Nephron (organoid): ENCODE results near the gene GH2.

Source experiments
- H3K27ac Mint-ChIP-seq, 3 experiments: 2 replicates each; pipeline ENCODE4 v1.8.0; 2020; ENCODE audit warnings: mixed read lengths in 3 of 3, mild to moderate bottlenecking in 2 of 3, moderate library complexity in 1 of 3
- H3K27me3 Mint-ChIP-seq: 2 replicates; pipeline ENCODE4 v1.8.0; 2021; ENCODE audit warnings: low read depth, mild to moderate bottlenecking, moderate library complexity, mixed read lengths
- H3K36me3 Mint-ChIP-seq: 2 replicates; pipeline ENCODE4 v1.8.0; 2020; ENCODE audit warnings: low read depth, mixed read lengths
- H3K4me1 Mint-ChIP-seq: 2 replicates; pipeline ENCODE4 v1.8.0; 2020; ENCODE audit warnings: mixed read lengths
- H3K4me3 Mint-ChIP-seq, 3 experiments: 2 replicates each; pipeline ENCODE4 v1.8.0; 2020; ENCODE audit warnings: mild to moderate bottlenecking in 3 of 3, mixed read lengths in 3 of 3, moderate library complexity in 2 of 3
- H3K9me3 Mint-ChIP-seq: 2 replicates; pipeline ENCODE4 v1.8.0; 2020; ENCODE audit warnings: mixed read lengths
- CTCF ChIP-seq, 3 experiments: fragments of 200-600 bp; sonication (generic); IDR thresholded peaks; one replicate each; pipeline ENCODE4 v1.5.0; 2021; ENCODE audit warnings: antibody characterized with exemption in 3 of 3; ENCODE audit not compliant: unreplicated experiment in 3 of 3

The GH2 gene

GRCh38 chr17:63833741-63834373 lies 47.9 kb downstream of the GH2 start:
- no peak for TF ChIP-seq CTCF (IDR thresholded peaks at IDR 0.05; ENCODE audit: unreplicated experiment in 3 of 3)
- Mint-ChIP-seq H3K4me3 (peak overlapping the region in 1 of 3 experiments; percentile 29), H3K27ac (peak overlapping the region in 1 of 3 experiments; percentile 71), H3K4me1 (peaks cover 10% of the 10 kb centered on the region), H3K36me3 (peaks cover 70% of the 10 kb centered on the region), H3K27me3 (no peaks in the 10 kb centered on the region), H3K9me3 (no peaks in the 10 kb centered on the region)

GRCh38 chr17:63833026-63833740 lies 48.6 kb downstream of the GH2 start:
- H3K4me1 Mint-ChIP-seq = peaks cover 9% of the 10 kb centered on the region
- H3K36me3 Mint-ChIP-seq = peaks cover 73% of the 10 kb centered on the region
- no peak overlapping the region for H3K4me3 Mint-ChIP-seq
- H3K27me3 Mint-ChIP-seq = no peaks in the 10 kb centered on the region
- no peaks in the 10 kb centered on the region for H3K9me3 Mint-ChIP-seq
- no peak for TF ChIP-seq CTCF (IDR thresholded peaks at IDR 0.05; ENCODE audit: unreplicated experiment in 3 of 3)
- no peak overlapping the region for H3K27ac Mint-ChIP-seq

DNA sequence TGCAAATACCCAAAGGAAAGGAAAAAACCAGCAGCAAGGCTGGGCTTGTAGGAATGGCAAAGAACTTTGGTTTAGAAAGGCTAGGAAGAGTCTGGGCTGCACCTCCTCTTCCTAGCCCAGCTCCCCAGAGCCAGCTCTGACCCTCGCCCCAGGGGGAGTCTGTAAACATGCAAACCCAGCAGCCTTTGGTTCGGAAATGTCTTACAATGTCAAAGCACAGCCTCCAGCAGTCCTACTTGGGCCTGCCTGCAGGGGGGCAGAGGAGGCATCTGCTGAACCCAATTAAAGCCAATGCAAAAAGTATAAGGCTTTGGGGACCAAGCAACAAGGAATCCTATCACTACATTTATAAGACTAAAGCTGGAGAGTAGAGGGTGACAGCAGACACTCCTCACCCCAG lies 49.3 kb downstream of the GH2 start:
- Mint-ChIP-seq H3K4me1 (peaks cover 15% of the 10 kb centered on the region), H3K9me3 (no peaks in the 10 kb centered on the region), H3K27me3 (no peaks in the 10 kb centered on the region), H3K27ac (no peak overlapping the region), H3K4me3 (no peak overlapping the region), H3K36me3 (peaks cover 76% of the 10 kb centered on the region)
- TF ChIP-seq CTCF (IDR thresholded peaks at IDR 0.05; ENCODE audit: unreplicated experiment in 3 of 3) = no peak

DNA sequence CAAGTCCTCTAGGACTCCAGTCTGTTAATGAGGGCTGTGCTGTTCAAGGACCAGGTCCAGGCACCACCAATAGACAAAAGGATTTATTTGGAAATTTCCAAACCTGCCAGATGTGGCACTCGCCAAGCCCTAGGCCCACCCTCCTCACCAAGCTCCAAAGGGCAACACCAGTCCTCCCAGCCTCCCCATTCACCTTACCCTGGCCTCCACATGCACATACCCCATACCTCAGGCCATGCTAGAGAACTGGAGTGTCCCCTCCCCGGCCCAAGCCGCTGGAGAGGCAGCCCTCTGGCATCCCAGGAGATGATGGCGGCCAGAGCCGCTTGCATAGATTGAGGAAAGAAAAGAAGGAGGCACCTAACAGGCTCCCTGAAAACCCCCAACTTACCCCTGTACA lies 49.7 kb downstream of the GH2 start:
- H3K36me3 Mint-ChIP-seq = peaks cover 74% of the 10 kb centered on the region
- no peak overlapping the region for H3K27ac Mint-ChIP-seq
- H3K4me3 Mint-ChIP-seq = no peak overlapping the region
- no peaks in the 10 kb centered on the region for H3K9me3 Mint-ChIP-seq
- no peaks in the 10 kb centered on the region for H3K27me3 Mint-ChIP-seq
- H3K4me1 Mint-ChIP-seq = peaks cover 20% of the 10 kb centered on the region
- TF ChIP-seq CTCF (IDR thresholded peaks at IDR 0.05; ENCODE audit: unreplicated experiment in 3 of 3) = no peak

GRCh38 chr17:63831505-63831904 lies 50.2 kb downstream of the GH2 start:
- TF ChIP-seq CTCF (IDR thresholded peaks at IDR 0.05; ENCODE audit: unreplicated experiment in 3 of 3) = no peak
- H3K9me3 Mint-ChIP-seq = no peaks in the 10 kb centered on the region
- H3K4me3 Mint-ChIP-seq = no peak overlapping the region

More at GRCh38 chr17:63831505-63831904, 50.2 kb downstream of the GH2 start:
- Mint-ChIP-seq H3K36me3 (peaks cover 74% of the 10 kb centered on the region), H3K4me1 (peaks cover 25% of the 10 kb centered on the region), H3K27me3 (no peaks in the 10 kb centered on the region), H3K27ac (no peak overlapping the region)
